HG03025 (cell line): Measurements from ENCODE around the gene CTSS.
A peak's percentile ranks its signal among the peaks of the same experiment; 100 is the strongest.

Experiments used
- ATAC-seq: cut with Tn5 transposase; IDR thresholded peaks from one replicate; pipeline ENCODE4 v1.9.1; 2021; ENCODE audit warnings: mild to moderate bottlenecking, moderate library complexity; ENCODE audit not compliant: unreplicated experiment, low FRiP score

The CTSS gene

GRCh38 chr1:150706091-150706490 lies 59.5 kb downstream of the CTSS start:
- no peak for ATAC-seq

- ATAC-seq = no peak
Observed at GRCh38 chr1:150703427-150703826, 62.2 kb downstream of the CTSS start.

DNA sequence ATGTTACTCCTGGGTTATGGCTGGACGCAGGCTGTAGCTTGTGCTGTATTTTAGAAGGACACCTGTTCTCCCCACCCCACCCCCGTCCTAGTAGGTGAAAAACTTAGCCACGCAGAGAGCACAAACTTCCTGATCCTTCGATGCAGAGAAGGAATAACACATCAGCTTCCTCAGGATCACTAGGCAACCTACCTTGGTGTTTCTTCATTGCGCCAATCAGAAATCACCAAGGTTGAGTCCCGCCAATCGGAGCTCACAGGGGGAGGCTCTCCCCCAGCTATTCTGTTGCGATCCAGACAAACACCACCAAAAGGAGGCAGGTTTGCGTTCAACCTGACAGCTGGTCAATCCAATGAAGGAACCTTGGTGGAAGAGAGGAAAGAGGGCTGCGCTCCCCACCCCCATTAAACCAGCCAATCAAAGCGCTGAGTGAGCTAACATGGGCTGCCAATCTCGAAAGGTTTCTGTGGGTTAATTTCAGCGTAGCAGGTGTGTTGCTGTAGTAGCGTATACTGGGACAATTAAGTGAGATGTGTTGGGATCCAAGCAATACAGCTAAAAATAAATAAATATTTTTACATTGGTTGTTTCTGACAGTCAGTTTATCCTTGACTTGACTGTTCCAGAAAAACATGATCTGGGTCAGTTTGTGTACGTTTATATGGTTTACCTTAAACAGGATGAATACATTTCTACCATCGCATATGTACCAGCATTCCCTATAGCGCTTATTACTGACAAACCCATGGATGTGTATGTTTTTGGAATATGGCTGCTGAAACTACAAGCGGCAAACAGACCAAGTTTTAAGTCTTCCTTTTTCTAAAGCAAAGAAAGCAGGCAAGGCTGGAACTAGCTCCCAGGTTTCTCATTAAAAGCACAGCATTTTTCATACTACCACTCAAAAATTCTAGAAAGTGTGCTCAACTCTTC lies 68.3 kb downstream of the CTSS start, which contains the start of gene GOLPH3L:
Gene GOLPH3L, minus strand, starts transcription at position 160 of the 933 bp plus-strand sequence. CDS start 2,316 bp downstream, outside the sequence.
- ATAC-seq = peak; percentile 95

GRCh38 chr1:150696590-150696989 lies 69.0 kb downstream of the CTSS start:
- ATAC-seq = no peak

DNA sequence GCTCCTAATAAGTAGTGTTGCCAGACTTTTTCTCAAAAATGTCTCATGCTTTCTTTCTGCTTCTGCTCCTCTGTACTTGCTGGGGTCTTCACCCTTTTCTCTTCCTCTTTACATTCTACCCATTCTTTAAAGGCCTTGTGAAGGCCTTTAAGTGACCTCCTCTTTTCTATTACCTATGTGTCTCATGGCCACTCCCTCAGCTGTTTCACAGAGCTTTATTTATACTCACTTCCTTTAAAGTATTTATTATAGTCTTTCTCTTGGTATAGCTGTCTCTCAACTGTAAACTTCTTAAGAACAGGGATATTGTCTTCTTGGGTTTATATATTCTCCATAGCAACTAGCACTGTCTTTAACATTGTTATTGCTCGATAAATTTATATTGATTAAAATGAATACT lies 69.4 kb downstream of the CTSS start:
- no peak for ATAC-seq

- no peak for ATAC-seq
Observed at GRCh38 chr1:150695561-150695960, 70.0 kb downstream of the CTSS start.

GRCh38 chr1:150692720-150693119 lies 72.9 kb downstream of the CTSS start:
- no peak for ATAC-seq

- ATAC-seq = no peak
Observed at GRCh38 chr1:150688763-150689162, 76.8 kb downstream of the CTSS start.

GRCh38 chr1:150686275-150686674 lies 79.3 kb downstream of the CTSS start:
- no peak for ATAC-seq

GRCh38 chr1:150683914-150684313 lies 81.7 kb downstream of the CTSS start:
- no peak for ATAC-seq
